Measurements from ENCODE around the gene BPIFB3. TPM values are rescaled to one million over a fixed set of nuclear protein-coding genes. Genes with fewer than 3 reads are reported as not detected.

Gene BPIFB3
- total RNA-seq, 2 donors from 2014 or later = not detected

GRCh38 chr20:33014336-33015113, 39.2 kb upstream of the BPIFB3 start:
- TF ChIP-seq CTCF (IDR thresholded peaks at IDR 0.05) = no peak

DNA sequence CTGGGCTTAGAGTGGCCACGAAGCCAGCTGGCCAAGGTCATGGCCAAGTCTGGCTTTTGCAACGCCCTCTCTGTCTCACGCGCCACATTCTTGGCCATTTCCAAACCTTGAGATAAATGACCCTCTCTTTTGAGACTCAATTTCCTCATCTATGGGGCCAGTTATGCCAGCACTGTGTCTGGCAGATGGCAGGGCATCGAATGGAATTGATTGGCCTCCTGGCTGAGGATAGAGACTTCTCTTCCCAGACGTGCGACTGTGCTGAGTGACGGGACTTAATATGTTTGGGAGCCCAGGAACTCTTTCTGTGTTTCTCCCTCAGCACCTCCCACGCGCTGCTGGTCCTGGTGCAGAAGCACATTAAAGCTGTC, 38.6 kb upstream of the BPIFB3 start:
- no peaks in the 10 kb centered on the region for H3K27me3 ChIP-seq (replicated peaks; ENCODE audit: insufficient read depth)
- H3K4me1 ChIP-seq (ENCODE audit: control insufficient read depth in 1 of 2, low read depth in 2 of 2) = no peaks in the 10 kb centered on the region
- TF ChIP-seq CTCF (IDR thresholded peaks at IDR 0.05) = no peak
- no peak overlapping the region for H3K4me3 ChIP-seq
- DNase-seq (ENCODE audit: low spot score) (no peak), ATAC-seq (ENCODE audit: insufficient number of reproducible peaks, low FRiP score, low read depth) (no peak)
- H3K27ac ChIP-seq = no peak overlapping the region
- H3K36me3 ChIP-seq = no peaks in the 10 kb centered on the region
- no peaks in the 10 kb centered on the region for H3K9me3 ChIP-seq

More at GRCh38 chr20:33014336-33015113, 39.2 kb upstream of the BPIFB3 start:
- no peak for DNase-seq (ENCODE audit: low spot score)
- ATAC-seq (ENCODE audit: insufficient number of reproducible peaks, low FRiP score, low read depth) = no peak
- no peaks in the 10 kb centered on the region for H3K36me3 ChIP-seq
- no peaks in the 10 kb centered on the region for H3K27me3 ChIP-seq (replicated peaks; ENCODE audit: insufficient read depth)
- no peaks in the 10 kb centered on the region for H3K4me1 ChIP-seq (ENCODE audit: control insufficient read depth in 1 of 2, low read depth in 2 of 2)
- no peak overlapping the region for H3K4me3 ChIP-seq
- H3K27ac ChIP-seq = no peak overlapping the region
- no peaks in the 10 kb centered on the region for H3K9me3 ChIP-seq

DNA sequence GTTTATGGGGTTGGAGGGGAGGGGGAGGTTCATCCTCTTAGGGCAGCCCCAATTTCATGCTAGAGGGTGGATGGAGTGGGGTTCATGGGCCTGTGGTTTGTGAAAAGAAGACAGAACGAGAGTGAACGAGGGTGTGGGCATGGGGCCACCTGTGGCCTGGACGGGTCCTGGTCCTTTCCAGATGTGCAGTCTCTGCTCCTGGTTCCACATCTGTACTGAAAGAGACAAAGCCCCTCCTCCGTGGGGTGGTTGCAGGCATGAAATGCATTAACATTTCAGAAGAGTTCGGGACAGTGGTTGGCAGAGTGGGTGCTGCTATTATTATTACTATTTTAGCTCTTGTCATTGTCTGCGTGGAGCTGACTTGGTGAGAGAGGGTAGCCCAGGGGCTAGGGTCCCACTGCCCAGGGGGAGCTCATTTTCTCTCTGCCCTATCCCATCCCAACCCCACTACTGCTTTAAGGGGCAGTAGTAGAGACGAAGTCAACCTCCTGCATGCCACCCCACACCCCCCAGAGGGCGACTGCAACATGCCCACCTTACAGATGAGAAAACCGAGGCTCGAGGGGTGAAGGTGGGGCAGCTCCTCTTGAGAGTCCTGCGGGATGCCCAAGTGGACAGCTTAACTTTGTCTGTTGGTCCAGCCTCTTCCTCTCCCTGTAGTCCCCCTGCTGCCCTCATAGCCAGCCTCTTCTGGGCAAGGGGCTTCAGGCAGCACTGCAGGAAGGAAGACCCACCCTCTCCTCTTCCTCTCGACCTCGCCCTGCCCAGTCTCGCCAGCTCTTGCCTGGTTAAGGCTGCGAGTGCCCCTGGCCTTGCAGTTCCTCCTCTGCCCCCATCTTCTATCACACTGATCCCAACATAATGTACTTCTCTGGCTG, 37.8 kb upstream of the BPIFB3 start:
- Histone ChIP-seq H3K27ac (no peak overlapping the region), H3K27me3 (replicated peaks; ENCODE audit: insufficient read depth) (no peaks in the 10 kb centered on the region), H3K4me3 (no peak overlapping the region), H3K4me1 (ENCODE audit: control insufficient read depth in 1 of 2, low read depth in 2 of 2) (no peaks in the 10 kb centered on the region), H3K36me3 (no peaks in the 10 kb centered on the region), H3K9me3 (no peaks in the 10 kb centered on the region)
- DNase-seq (ENCODE audit: low spot score) (no peak), ATAC-seq (ENCODE audit: insufficient number of reproducible peaks, low FRiP score, low read depth) (no peak)
- TF ChIP-seq CTCF (IDR thresholded peaks at IDR 0.05) = no peak

- DNase-seq (ENCODE audit: low spot score) (no peak), ATAC-seq (ENCODE audit: insufficient number of reproducible peaks, low FRiP score, low read depth) (no peak)
- Histone ChIP-seq H3K27ac (no peak overlapping the region), H3K36me3 (no peaks in the 10 kb centered on the region), H3K4me1 (ENCODE audit: control insufficient read depth in 1 of 2, low read depth in 2 of 2) (no peaks in the 10 kb centered on the region), H3K4me3 (no peak overlapping the region), H3K27me3 (replicated peaks; ENCODE audit: insufficient read depth) (no peaks in the 10 kb centered on the region), H3K9me3 (no peaks in the 10 kb centered on the region)
- TF ChIP-seq CTCF (IDR thresholded peaks at IDR 0.05) = no peak
Measured at GRCh38 chr20:33016581-33017109, 37.1 kb upstream of the BPIFB3 start.

DNA sequence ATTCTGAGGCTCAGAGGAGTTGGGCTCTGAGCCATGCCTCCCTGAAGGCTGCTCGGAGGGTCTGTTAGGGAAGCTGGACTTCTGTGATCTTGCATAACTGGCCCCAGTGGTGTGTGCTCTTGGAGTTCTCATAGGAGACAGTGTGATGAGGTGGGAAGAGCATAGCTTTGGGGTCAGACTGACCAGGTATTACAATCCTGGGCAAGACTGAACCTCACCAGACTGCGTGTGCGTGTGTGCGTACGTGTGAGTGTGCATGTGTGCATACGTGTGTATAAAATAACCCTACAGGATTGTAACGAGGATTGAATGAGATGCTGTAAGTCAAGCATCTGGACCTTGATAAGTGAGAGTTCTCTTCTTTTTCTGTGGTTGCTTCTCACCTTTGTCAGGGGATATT, 36.2 kb upstream of the BPIFB3 start:
- no peaks in the 10 kb centered on the region for H3K4me1 ChIP-seq (ENCODE audit: control insufficient read depth in 1 of 2, low read depth in 2 of 2)
- no peak overlapping the region for H3K27ac ChIP-seq
- H3K4me3 ChIP-seq = no peak overlapping the region
- ATAC-seq (ENCODE audit: insufficient number of reproducible peaks, low FRiP score, low read depth) = no peak
- H3K36me3 ChIP-seq = no peaks in the 10 kb centered on the region
- H3K27me3 ChIP-seq (replicated peaks; ENCODE audit: insufficient read depth) = no peaks in the 10 kb centered on the region
- DNase-seq (ENCODE audit: low spot score) = no peak
- TF ChIP-seq CTCF (IDR thresholded peaks at IDR 0.05) = no peak
- no peaks in the 10 kb centered on the region for H3K9me3 ChIP-seq

Measured in thoracic aorta (tissue), 2 donors.